Ascending aorta (tissue), 2 donors: ENCODE results near the gene CDK2AP2. TPM values are rescaled to one million over a fixed set of nuclear protein-coding genes. Genes with fewer than 3 reads are reported as not detected.

Experiments used
- DNase-seq, 2 donors: peaks; one replicate each; pipeline ENCODE4 v3.0.0-alpha.2; 2019; ENCODE audit warnings: low spot score in 2 of 2
- H3K27ac ChIP-seq, 2 donors: fragments of 200-600 bp; sonication (generic); one replicate each; pipeline ENCODE4 v1.5.1; 2016 to 2017; ENCODE audit warnings: mild to moderate bottlenecking in 1 of 2
- H3K27me3 ChIP-seq: fragments of 200-600 bp; sonication (generic); one replicate; pipeline ENCODE4 v1.5.1; 2017
- H3K36me3 ChIP-seq, 2 donors: fragments of 200-600 bp; sonication (generic); one replicate each; pipeline ENCODE4 v1.5.1; 2016
- H3K4me1 ChIP-seq, 2 donors: fragments of 200-600 bp; sonication (generic); one replicate each; pipeline ENCODE4 v1.5.1; 2016 to 2017; ENCODE audit warnings: mild to moderate bottlenecking in 1 of 2
- H3K4me3 ChIP-seq, 2 donors: fragments of 200-600 bp; sonication (generic); one replicate each; pipeline ENCODE4 v1.5.1; 2016 to 2017; ENCODE audit warnings: mild to moderate bottlenecking in 1 of 2
- H3K9me3 ChIP-seq, 2 donors: fragments of 200-600 bp; sonication (generic); one replicate each; pipeline ENCODE4 v1.5.1; 2016
- CTCF ChIP-seq, 3 experiments: fragments of 200-600 bp in 2 of 3; fragments of 450-650 bp in 1 of 3; sonication (generic) in 2 of 3; IDR thresholded peaks; one replicate each; pipeline ENCODE4 v1.5.1; 2016 to 2019; ENCODE audit warnings: antibody characterized with exemption in 3 of 3, mild to moderate bottlenecking in 1 of 3, moderate library complexity in 1 of 3
- intact Hi-C: fragments of 100-400 bp; cut with DNase I; formaldehyde crosslinking; loops from one replicate; pipeline ENCODE4 v1.15.1; 2023
- total RNA-seq: library from RNA; depleted of rRNA; stranded (reverse); fragments of >200 nt; gene quantifications from one replicate; pipeline ENCODE4 v1.1.0, GENCODE V29; 2016

The CDK2AP2 gene
- total RNA-seq, 1 donor from 2014 or later = 159 TPM

GRCh38 chr11:67539550-67539949 lies 31.6 kb upstream of the CDK2AP2 start:
- intact Hi-C loops = no loop called here
- no peak overlapping the region for H3K4me3 ChIP-seq
- H3K4me1 ChIP-seq = peaks cover 0 to 5% of the 10 kb centered on the region in 2 donors
- no peak for TF ChIP-seq CTCF (IDR thresholded peaks at IDR 0.05)
- no peak for DNase-seq
- H3K36me3 ChIP-seq = no peaks in the 10 kb centered on the region
- no peaks in the 10 kb centered on the region for H3K27me3 ChIP-seq
- H3K9me3 ChIP-seq = no peaks in the 10 kb centered on the region
- no peak overlapping the region for H3K27ac ChIP-seq

DNA sequence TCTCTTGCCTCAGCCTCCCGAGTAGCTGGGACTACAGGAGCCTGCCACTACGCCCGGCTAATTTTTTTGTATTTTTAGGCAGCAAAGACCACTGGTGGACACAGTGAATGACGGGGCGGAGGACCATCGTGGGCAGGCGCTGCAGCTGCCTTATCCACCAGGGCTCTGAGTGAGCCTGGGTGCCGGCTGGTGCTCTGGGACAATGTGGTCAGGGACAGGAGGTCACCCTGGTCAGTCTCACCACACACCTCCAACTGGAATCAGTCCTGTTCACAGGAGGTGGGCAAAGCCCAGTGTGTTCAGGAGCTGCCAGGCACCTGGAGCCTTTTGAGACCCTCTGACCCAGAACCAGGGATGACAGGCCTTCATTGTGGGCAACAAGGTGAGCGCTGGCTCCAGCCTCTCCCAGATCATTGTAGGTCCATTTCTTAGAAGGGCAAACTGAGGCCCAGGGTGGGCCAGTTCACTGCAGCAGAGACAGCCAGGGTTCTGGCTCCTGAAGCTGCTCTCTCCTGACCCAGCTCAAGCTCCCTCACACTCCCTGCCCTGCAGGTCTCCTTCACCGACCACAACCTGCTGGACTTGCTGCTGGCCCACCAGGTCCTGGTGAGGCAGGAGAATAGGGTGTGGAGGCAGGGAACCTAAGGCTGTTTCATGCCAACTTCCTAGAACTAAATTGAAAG lies 31.0 kb upstream of the CDK2AP2 start:
- no peak for TF ChIP-seq CTCF (IDR thresholded peaks at IDR 0.05)
- Histone ChIP-seq H3K36me3 (no peaks in the 10 kb centered on the region), H3K27me3 (no peaks in the 10 kb centered on the region), H3K27ac (no peak overlapping the region), H3K9me3 (no peaks in the 10 kb centered on the region), H3K4me3 (no peak overlapping the region), H3K4me1 (peaks cover 0 to 5% of the 10 kb centered on the region in 2 donors)
- intact Hi-C loops = no loop called here
- no peak for DNase-seq

DNA sequence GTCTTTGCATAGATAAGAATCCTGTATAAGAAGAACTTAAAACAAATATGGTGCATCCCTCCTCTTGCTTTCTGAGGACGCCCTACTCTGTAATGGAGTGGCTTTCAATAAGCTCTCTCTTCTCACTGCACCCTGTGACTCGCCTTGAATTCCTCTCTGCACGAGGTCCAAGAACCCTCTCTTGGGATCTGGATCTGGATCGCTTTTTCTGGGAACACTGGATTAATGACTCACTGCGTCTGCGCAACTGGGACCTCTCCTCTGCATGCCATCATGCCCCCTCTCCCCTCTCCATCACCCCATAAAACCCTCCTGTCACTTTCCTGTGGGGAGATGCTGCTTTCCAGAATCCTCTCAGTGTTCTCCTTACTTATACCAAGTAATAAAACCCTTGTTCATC lies 30.3 kb upstream of the CDK2AP2 start:
- no peak overlapping the region for H3K27ac ChIP-seq
- TF ChIP-seq CTCF (IDR thresholded peaks at IDR 0.05) = no peak
- no peaks in the 10 kb centered on the region for H3K27me3 ChIP-seq
- peaks cover 0 to 5% of the 10 kb centered on the region in 2 donors for H3K4me1 ChIP-seq
- intact Hi-C loops = no loop called here
- H3K9me3 ChIP-seq = no peaks in the 10 kb centered on the region
- no peaks in the 10 kb centered on the region for H3K36me3 ChIP-seq
- no peak overlapping the region for H3K4me3 ChIP-seq
- DNase-seq = no peak

DNA sequence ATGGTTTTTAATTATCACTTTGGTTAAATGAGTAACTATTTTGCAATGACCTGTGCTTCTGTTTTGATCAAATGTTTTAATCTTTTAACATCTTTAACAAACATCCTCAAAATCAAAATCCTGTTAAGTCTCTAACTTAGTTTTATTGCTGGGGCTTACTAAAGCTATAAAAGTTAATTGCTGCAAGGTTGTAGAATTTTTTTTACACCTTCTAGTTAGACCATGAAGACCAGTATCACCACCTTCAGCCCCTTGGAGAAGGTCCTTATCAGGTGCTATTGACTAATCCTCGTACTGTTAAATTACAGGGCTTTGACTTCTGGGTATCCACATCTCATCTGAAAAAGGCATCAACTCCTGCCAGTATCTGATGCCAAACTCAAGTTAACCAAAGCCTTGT lies 27.6 kb upstream of the CDK2AP2 start:
- H3K27ac ChIP-seq = no peak overlapping the region
- H3K36me3 ChIP-seq = no peaks in the 10 kb centered on the region
- intact Hi-C loops = no loop called here
- TF ChIP-seq CTCF (IDR thresholded peaks at IDR 0.05) = no peak
- peaks cover 0 to 5% of the 10 kb centered on the region in 2 donors for H3K4me1 ChIP-seq
- no peaks in the 10 kb centered on the region for H3K9me3 ChIP-seq
- DNase-seq = no peak
- H3K4me3 ChIP-seq = no peak overlapping the region
- no peaks in the 10 kb centered on the region for H3K27me3 ChIP-seq

- Histone ChIP-seq H3K4me1 (peaks cover 0 to 5% of the 10 kb centered on the region in 2 donors), H3K9me3 (no peaks in the 10 kb centered on the region), H3K27ac (no peak overlapping the region), H3K27me3 (no peaks in the 10 kb centered on the region), H3K36me3 (no peaks in the 10 kb centered on the region), H3K4me3 (no peak overlapping the region)
- DNase-seq = no peak
- intact Hi-C loops = no loop called here
- no peak for TF ChIP-seq CTCF (IDR thresholded peaks at IDR 0.05)
Measured at GRCh38 chr11:67534070-67534679, 26.2 kb upstream of the CDK2AP2 start.
